GM12878 (cell line): ENCODE results near the gene RAD51B. TPM values are rescaled to one million over a fixed set of nuclear protein-coding genes. Genes with fewer than 3 reads are reported as not detected.

ENCODE experiments used
- BHLHE40 ChIP-seq, 2 experiments: fragments of 450-650 bp in 1 of 2; IDR thresholded peaks; 2 replicates each; pipeline ENCODE4 v1.6.1; 2011 to 2017; ENCODE audit warnings: low read depth in 2 of 2, borderline replicate concordance in 1 of 2, improper control_type of control experiment in 1 of 2, low read length in 1 of 2, mild to moderate bottlenecking in 1 of 2
- CEBPB ChIP-seq, 2 experiments: fragments of 150-350 bp in 1 of 2; IDR thresholded peaks; 2 replicates each; pipeline ENCODE4 v1.6.1; 2012 to 2014; ENCODE audit warnings: low read depth in 2 of 2, low read length in 2 of 2, borderline replicate concordance in 1 of 2, inconsistent platforms in 1 of 2
- CHD1 ChIP-seq: IDR thresholded peaks from 2 replicates; pipeline ENCODE4 v1.6.1; 2012; ENCODE audit warnings: low read depth, low read length, improper control_type of control experiment
- CTCF ChIP-seq, 3 experiments: IDR thresholded peaks in 2 of 3; conservative IDR thresholded peaks in 1 of 3; 2 replicates each; pipeline ENCODE4 v1.5.1; 2011; ENCODE audit warnings: low read depth in 3 of 3, low read length in 3 of 3, mild to moderate bottlenecking in 3 of 3, control low read depth in 2 of 3, moderate library complexity in 2 of 3, inconsistent platforms in 1 of 3, mixed read lengths in 1 of 3; ENCODE audit not compliant: control insufficient read depth in 2 of 3, insufficient read depth in 1 of 3; ENCODE audit errors: extremely low read depth in 1 of 3
- E4F1 ChIP-seq: fragments of 450-650 bp; IDR thresholded peaks from 2 replicates; pipeline ENCODE4 v1.6.1; 2018; ENCODE audit warnings: borderline replicate concordance, mild to moderate bottlenecking; ENCODE audit not compliant: partially characterized antibody
- ESRRA ChIP-seq: IDR thresholded peaks from 2 replicates; pipeline ENCODE4 v1.6.1; 2012; ENCODE audit warnings: mild to moderate bottlenecking, low read length, improper control_type of control experiment
- KAT2A ChIP-seq: conservative IDR thresholded peaks from 2 replicates; pipeline ENCODE4 v1.6.1; 2011; ENCODE audit warnings: low read depth, low read length; ENCODE audit not compliant: control insufficient read depth
- MAX ChIP-seq: IDR thresholded peaks from 2 replicates; pipeline ENCODE4 v1.6.1; 2012; ENCODE audit warnings: low read depth, low read length, improper control_type of control experiment
- RAD21 ChIP-seq: IDR thresholded peaks from 2 replicates; pipeline ENCODE4 v1.6.1; 2011; ENCODE audit warnings: mild to moderate bottlenecking, low read depth, low read length, moderate library complexity; ENCODE audit not compliant: insufficient read depth
- SMC3 ChIP-seq: IDR thresholded peaks from 2 replicates; pipeline ENCODE4 v1.6.1; 2011; ENCODE audit warnings: low read length, improper control_type of control experiment, borderline replicate concordance
- STAT3 ChIP-seq: IDR thresholded peaks from 2 replicates; pipeline ENCODE4 v1.6.1; 2011; ENCODE audit warnings: low read depth, low read length, improper control_type of control experiment
- SUZ12 ChIP-seq: fragments of 200-600 bp; sonication (generic); IDR thresholded peaks from one replicate; pipeline ENCODE4 v1.6.1; 2018; ENCODE audit warnings: antibody characterized with exemption, mild to moderate bottlenecking; ENCODE audit not compliant: unreplicated experiment
- USF1 ChIP-seq: IDR thresholded peaks from 2 replicates; pipeline ENCODE4 v1.6.1; 2011; ENCODE audit warnings: borderline replicate concordance, low read depth, mild to moderate bottlenecking, moderate library complexity, mixed read lengths, low read length; ENCODE audit not compliant: insufficient read depth; ENCODE audit errors: extremely low read length
- ZNF207 ChIP-seq: fragments of 450-650 bp; IDR thresholded peaks from 2 replicates; pipeline ENCODE4 v1.6.1; 2014; ENCODE audit warnings: antibody characterized with exemption, mild to moderate bottlenecking, borderline replicate concordance
- ZNF622 ChIP-seq: fragments of 450-650 bp; IDR thresholded peaks from 2 replicates; pipeline ENCODE4 v1.6.1; 2017; ENCODE audit warnings: mild to moderate bottlenecking, inconsistent platforms
- ZNF687 ChIP-seq: fragments of 450-650 bp; IDR thresholded peaks from 2 replicates; pipeline ENCODE4 v1.6.1; 2017; ENCODE audit warnings: mild to moderate bottlenecking, moderate library complexity
- ZSCAN29 ChIP-seq: fragments of 450-650 bp; IDR thresholded peaks from 2 replicates; pipeline ENCODE4 v1.6.1; 2017; ENCODE audit warnings: mild to moderate bottlenecking, moderate library complexity
- polyA plus RNA-seq, 11 experiments: library from polyadenylated mRNA; depleted of rRNA in 4 of 11; unstranded in 6 of 11; stranded (reverse) in 5 of 11; fragments of >200 nt; fragmentation: Nextera tagmentation in 4 of 11; fragmentation: Illumina TruSeq in 1 of 11; extraction: Ambion mirVana in 4 of 11; extraction: Trizol in 1 of 11; gene quantifications; 1 replicate in 1 of 11; 2 replicates in 10 of 11; pipeline versions ENCODE4 v1.2.1 to v1.2.3, GENCODE V29; 2011 to 2016; ENCODE audit warnings: inconsistent platforms in 2 of 11, missing spikeins in 2 of 11, low read depth in 1 of 11
- total RNA-seq, 4 experiments: library from RNA; depleted of rRNA in 3 of 4; stranded (reverse); fragments of >200 nt in 3 of 4; fragmentation: Illumina TruSeq in 1 of 4; extraction: Trizol in 1 of 4; gene quantifications; 2 replicates each; pipeline versions ENCODE4 v1.2.1 to v1.2.3, GENCODE V29; 2013 to 2021

Gene RAD51B
- total and polyA plus RNA-seq, 10 of the 15 experiments (the other 5 are each of a cell fraction or from before 2014, with no cell fraction given), result 9.8 to 26.8 (median 21.3) TPM

GRCh38 chr14:68210729-68211299 is 391.2 kb downstream of the RAD51B start (continued):
- TF ChIP-seq E4F1, result no peak
- no peak for TF ChIP-seq CHD1
- TF ChIP-seq ZNF207, result no peak
- no peak for TF ChIP-seq SUZ12
- no peak for TF ChIP-seq ZNF622
- TF ChIP-seq ESRRA, result no peak
- TF ChIP-seq STAT3, result peak; percentile 99
- no peak for TF ChIP-seq CTCF (IDR thresholded peaks at IDR 0.05 in 2 of 3, conservative IDR thresholded peaks at IDR 0.05 in 1 of 3; ENCODE audit: control insufficient read depth in 2 of 3, extremely low read depth in 1 of 3, insufficient read depth in 1 of 3, low read depth in 3 of 3, low read length in 3 of 3)
- 0 out of 2 replicates have a peak, but pooled peaks have one; percentile 17 for TF ChIP-seq RAD21
- TF ChIP-seq USF1, result no peak
- peak; percentile 88 for TF ChIP-seq MAX
- no peak for TF ChIP-seq ZSCAN29
- TF ChIP-seq ZNF687, result peak; percentile 95
- no peak for TF ChIP-seq KAT2A
- peak in 1 of 2 experiments; percentile 84; a peak in 1 of 4 replicates for TF ChIP-seq CEBPB (IDR thresholded peaks at IDR 0.05; ENCODE audit: borderline replicate concordance in 1 of 2, low read depth in 2 of 2, low read length in 2 of 2)
- TF ChIP-seq SMC3, result peak; percentile 25; the same call in 1 of the 2 replicates
- peak; percentile 85 to 87 for TF ChIP-seq BHLHE40 (IDR thresholded peaks at IDR 0.05; ENCODE audit: borderline replicate concordance in 1 of 2, low read depth in 2 of 2, low read length in 1 of 2)
